ENCODE data around the gene ITGA1. TPM values are rescaled to one million over a fixed set of nuclear protein-coding genes. Genes with fewer than 3 reads are reported as not detected.

ITGA1 gene
- total RNA-seq, 4 donors from 2014 or later, result 9.3 to 88.9 (median 17.6) TPM

GRCh38 chr5:52922384-52922783, 134.7 kb downstream of the ITGA1 start:
- Histone ChIP-seq H3K27ac (peak overlapping the region in 2 of 4 donors; percentile 23 to 28), H3K9me3 (no peaks in the 10 kb centered on the region), H3K36me3 (peaks cover 0 to 28% (median 0%) of the 10 kb centered on the region in 3 donors), H3K4me1 (peaks cover 0 to 5% (median 0%) of the 10 kb centered on the region in 3 donors), H3K27me3 (no peaks in the 10 kb centered on the region), H3K4me3 (no peak overlapping the region)
- intact Hi-C loops (cut with DNase I), result no loop called here
- 60% methylated on average over 2 of the region's 2 CpGs for WGBS, 2 donors
- no peak for DNase-seq
- TF ChIP-seq CTCF (IDR thresholded peaks at IDR 0.05) (peak in 1 of 6 experiments; percentile 10), POLR2A (IDR thresholded peaks at IDR 0.05) (no peak)

- Histone ChIP-seq H3K27me3 (no peaks in the 10 kb centered on the region), H3K36me3 (peaks cover 0 to 34% (median 0%) of the 10 kb centered on the region in 3 donors), H3K4me3 (no peak overlapping the region), H3K4me1 (peaks cover 0 to 5% (median 0%) of the 10 kb centered on the region in 3 donors), H3K9me3 (no peaks in the 10 kb centered on the region), H3K27ac (no peak overlapping the region)
- no peak for DNase-seq
- WGBS, 2 donors, result 75 to 83% methylated on average over 8 of the region's 8 CpGs
- intact Hi-C loops (cut with DNase I), result no loop called here
- TF ChIP-seq CTCF (IDR thresholded peaks at IDR 0.05) (no peak), POLR2A (IDR thresholded peaks at IDR 0.05) (no peak)
Observed at GRCh38 chr5:52924456-52924855, 136.7 kb downstream of the ITGA1 start.

GRCh38 chr5:52925001-52925400, 137.3 kb downstream of the ITGA1 start:
- Histone ChIP-seq H3K9me3 (no peaks in the 10 kb centered on the region), H3K27me3 (no peaks in the 10 kb centered on the region), H3K4me1 (peaks cover 0 to 5% (median 0%) of the 10 kb centered on the region in 3 donors), H3K27ac (no peak overlapping the region), H3K4me3 (no peak overlapping the region), H3K36me3 (peaks cover 0 to 34% (median 0%) of the 10 kb centered on the region in 3 donors)
- intact Hi-C loops (cut with DNase I), result no loop called here
- DNase-seq, result no peak
- TF ChIP-seq POLR2A (IDR thresholded peaks at IDR 0.05) (no peak), CTCF (IDR thresholded peaks at IDR 0.05) (no peak)
- whole genome bisulfite sequencing, 2 donors, result 76 to 82% methylated on average over 5 of the region's 5 CpGs

GRCh38 chr5:52928689-52929088, 141.0 kb downstream of the ITGA1 start:
- H3K9me3 ChIP-seq, result no peaks in the 10 kb centered on the region
- peaks cover 0 to 27% (median 0%) of the 10 kb centered on the region in 3 donors for H3K36me3 ChIP-seq
- no peak overlapping the region for H3K4me3 ChIP-seq
- intact Hi-C loops (cut with DNase I), result no loop called here
- no peaks in the 10 kb centered on the region for H3K4me1 ChIP-seq
- WGBS, 2 donors, result 43 to 56% methylated on average over 2 of the region's 2 CpGs
- no peak overlapping the region for H3K27ac ChIP-seq
- no peak for DNase-seq
- TF ChIP-seq POLR2A (IDR thresholded peaks at IDR 0.05) (no peak), CTCF (IDR thresholded peaks at IDR 0.05) (no peak)
- H3K27me3 ChIP-seq, result no peaks in the 10 kb centered on the region

- no peak overlapping the region for H3K4me3 ChIP-seq
- H3K9me3 ChIP-seq, result no peaks in the 10 kb centered on the region
- H3K4me1 ChIP-seq, result no peaks in the 10 kb centered on the region
- TF ChIP-seq POLR2A (IDR thresholded peaks at IDR 0.05), result no peak
- no peak for TF ChIP-seq CTCF (IDR thresholded peaks at IDR 0.05)
- no peak for DNase-seq
- intact Hi-C loops (cut with DNase I), result no loop called here
- no peak overlapping the region for H3K27ac ChIP-seq
- peaks cover 0 to 22% (median 0%) of the 10 kb centered on the region in 3 donors for H3K36me3 ChIP-seq
- H3K27me3 ChIP-seq, result no peaks in the 10 kb centered on the region
Observed at GRCh38 chr5:52938226-52938625, 150.5 kb downstream of the ITGA1 start.
